ENCODE data around the gene FBLN2.

FBLN2 gene

GRCh38 chr3:13598201-13598600 lies 49.3 kb downstream of the FBLN2 start:
- H3K4me3 ChIP-seq (ENCODE audit: low read depth, low read length), result no peak overlapping the region
- no peak for DNase-seq (ENCODE audit: low read depth)
- no peak for TF ChIP-seq MYC (IDR thresholded peaks at IDR 0.05; ENCODE audit: low read depth, low read length)
- TF ChIP-seq, protein P1, sequence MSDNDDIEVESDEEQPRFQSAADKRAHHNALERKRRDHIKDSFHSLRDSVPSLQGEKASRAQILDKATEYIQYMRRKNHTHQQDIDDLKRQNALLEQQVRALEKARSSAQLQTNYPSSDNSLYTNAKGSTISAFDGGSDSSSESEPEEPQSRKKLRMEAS (IDR thresholded peaks at IDR 0.05; ENCODE audit: low read depth, low read length), result no peak
- TF ChIP-seq POLR2A (IDR thresholded peaks at IDR 0.05; ENCODE audit: extremely low read depth, insufficient read length), result no peak

GRCh38 chr3:13598926-13599886 lies 50.3 kb downstream of the FBLN2 start:
- no peak overlapping the region for H3K4me3 ChIP-seq (ENCODE audit: low read depth, low read length)
- no peak for TF ChIP-seq MYC (IDR thresholded peaks at IDR 0.05; ENCODE audit: low read depth, low read length)
- TF ChIP-seq CTCF (IDR thresholded peaks at IDR 0.05; ENCODE audit: low read depth, low read length), result no peak
- TF ChIP-seq, protein P1 (IDR thresholded peaks at IDR 0.05; ENCODE audit: low read depth, low read length), result no peak
- no peak for TF ChIP-seq POLR2A (IDR thresholded peaks at IDR 0.05; ENCODE audit: extremely low read depth, insufficient read length)
- DNase-seq (ENCODE audit: low read depth), result no peak

- DNase-seq (ENCODE audit: low read depth), result no peak
- TF ChIP-seq, protein P1 (IDR thresholded peaks at IDR 0.05; ENCODE audit: low read depth, low read length), result no peak
- TF ChIP-seq POLR2A (IDR thresholded peaks at IDR 0.05; ENCODE audit: extremely low read depth, insufficient read length) (no peak), MYC (IDR thresholded peaks at IDR 0.05; ENCODE audit: low read depth, low read length) (no peak), CTCF (IDR thresholded peaks at IDR 0.05; ENCODE audit: low read depth, low read length) (no peak)
- no peak overlapping the region for H3K4me3 ChIP-seq (ENCODE audit: low read depth, low read length)
Measured at GRCh38 chr3:13599887-13600450, 51.0 kb downstream of the FBLN2 start.

GRCh38 chr3:13600950-13601691 lies 52.2 kb downstream of the FBLN2 start:
- H3K4me3 ChIP-seq (ENCODE audit: low read depth, low read length), result no peak overlapping the region
- no peak for DNase-seq (ENCODE audit: low read depth)
- TF ChIP-seq CTCF (IDR thresholded peaks at IDR 0.05; ENCODE audit: low read depth, low read length) (no peak), POLR2A (IDR thresholded peaks at IDR 0.05; ENCODE audit: extremely low read depth, insufficient read length) (no peak), MYC (IDR thresholded peaks at IDR 0.05; ENCODE audit: low read depth, low read length) (no peak)
- TF ChIP-seq, protein P1 (IDR thresholded peaks at IDR 0.05; ENCODE audit: low read depth, low read length), result no peak

DNA sequence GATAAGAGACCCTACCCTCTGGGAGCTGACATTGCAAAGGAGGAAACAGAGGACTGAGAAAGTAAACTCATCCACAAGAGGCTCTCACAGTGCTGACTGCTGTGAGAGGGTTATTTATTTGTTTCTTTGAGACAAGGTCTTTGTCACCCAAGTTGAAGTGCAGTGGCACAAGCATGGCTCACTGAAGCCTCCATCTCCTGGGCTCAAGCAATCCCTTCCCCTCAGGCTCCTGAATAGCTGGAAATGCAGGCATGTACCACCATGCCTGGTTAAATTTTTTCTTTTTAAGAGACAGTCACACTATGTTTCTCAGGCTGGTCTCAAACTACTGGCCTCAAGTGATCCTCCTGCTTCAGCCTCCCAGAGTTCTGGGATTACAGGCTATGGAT lies 52.8 kb downstream of the FBLN2 start:
- DNase-seq (ENCODE audit: low read depth), result no peak
- TF ChIP-seq, protein P1 (IDR thresholded peaks at IDR 0.05; ENCODE audit: low read depth, low read length), result no peak
- TF ChIP-seq MYC (IDR thresholded peaks at IDR 0.05; ENCODE audit: low read depth, low read length), result no peak
- TF ChIP-seq CTCF (IDR thresholded peaks at IDR 0.05; ENCODE audit: low read depth, low read length), result no peak
- TF ChIP-seq POLR2A (IDR thresholded peaks at IDR 0.05; ENCODE audit: extremely low read depth, insufficient read length), result no peak
- no peak overlapping the region for H3K4me3 ChIP-seq (ENCODE audit: low read depth, low read length)
